ENCODE results near the gene EFHC1.
"Not testable (repeated sequence)": the region's sequence is repeated elsewhere in the genome, so short reads cannot be mapped to it uniquely, and the experiment has no call there.

Gene EFHC1

GRCh38 chr6:52454556-52454955 is 34.4 kb downstream of the EFHC1 start:
- DNase-seq = no peak

DNA sequence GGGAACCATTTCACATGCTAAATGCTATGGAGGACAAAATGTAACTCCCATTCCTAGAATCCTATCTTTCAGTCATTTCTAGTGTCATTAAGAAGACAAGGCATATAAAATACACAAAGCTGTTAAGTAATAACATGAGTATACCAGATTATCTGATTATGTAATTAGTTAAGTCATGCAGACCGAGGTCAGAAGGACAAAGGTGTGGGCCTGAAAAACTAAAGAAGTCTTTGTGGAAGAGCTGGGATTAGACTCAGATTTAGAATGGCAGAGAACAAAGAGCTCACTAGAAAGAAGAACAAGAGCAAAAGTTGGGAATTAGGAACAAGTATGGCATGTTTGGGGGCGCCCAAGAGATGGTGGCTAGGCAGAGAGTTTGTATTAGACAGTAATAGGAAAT is 37.0 kb downstream of the EFHC1 start:
- no peak for DNase-seq

DNA sequence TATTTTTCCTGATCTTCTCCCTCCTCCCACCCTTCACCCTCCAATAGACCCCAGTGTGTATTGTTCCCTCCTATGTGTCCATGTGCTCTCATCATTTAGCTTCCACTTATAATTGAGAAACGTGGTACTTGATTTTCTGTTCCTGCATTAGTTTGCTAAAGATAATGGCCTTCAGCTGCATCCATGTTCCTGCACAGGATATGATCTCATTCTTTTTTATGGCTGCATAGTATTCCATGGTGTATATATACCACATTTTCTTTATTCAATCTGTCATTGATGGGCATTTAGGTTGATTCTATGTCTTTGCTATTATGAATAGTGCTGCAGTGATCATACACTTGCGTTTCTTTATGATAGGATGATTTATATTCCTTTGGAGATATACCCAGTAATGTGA is 41.1 kb downstream of the EFHC1 start:
- not testable (repeated sequence) for DNase-seq

DNA sequence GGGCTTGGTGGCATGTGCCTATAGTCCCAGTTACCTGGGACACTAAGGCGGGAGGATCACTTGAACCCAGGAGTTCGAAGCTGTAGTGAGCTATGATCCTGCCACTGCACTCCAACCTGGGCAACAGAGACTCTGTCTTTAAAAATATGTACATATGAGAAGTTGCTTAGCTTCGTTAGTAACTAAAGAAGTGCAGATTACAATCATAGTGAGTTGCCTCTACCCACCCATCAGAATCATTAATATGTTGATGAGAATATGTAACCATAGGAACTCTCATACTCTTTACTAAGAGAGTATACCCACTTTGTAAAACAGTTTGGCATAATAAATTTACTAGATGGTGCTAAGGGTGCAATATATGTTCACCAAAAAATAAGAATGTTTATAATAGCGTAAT is 54.0 kb downstream of the EFHC1 start:
- DNase-seq = no peak

DNA sequence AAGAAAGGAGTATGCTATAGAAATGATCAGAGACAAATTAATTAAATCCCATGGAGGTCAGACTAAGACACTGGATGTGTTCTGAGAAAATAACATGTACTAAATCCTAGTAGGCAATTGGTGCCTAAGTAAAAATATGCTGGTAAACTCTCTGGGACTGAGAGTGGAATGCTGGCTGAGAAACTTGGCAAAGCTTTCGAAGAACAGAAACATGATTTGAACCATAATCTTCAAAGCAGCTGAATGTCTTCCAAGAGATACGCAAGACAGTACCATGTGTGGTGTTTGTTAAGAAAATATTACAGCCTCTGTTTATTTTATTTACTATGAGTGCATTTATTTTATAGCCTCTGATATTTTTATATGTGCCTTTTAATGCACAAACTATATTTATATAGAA is 55.2 kb downstream of the EFHC1 start:
- DNase-seq = no peak

GRCh38 chr6:52482903-52483670 is 62.9 kb downstream of the EFHC1 start:
- DNase-seq = no peak

DNA sequence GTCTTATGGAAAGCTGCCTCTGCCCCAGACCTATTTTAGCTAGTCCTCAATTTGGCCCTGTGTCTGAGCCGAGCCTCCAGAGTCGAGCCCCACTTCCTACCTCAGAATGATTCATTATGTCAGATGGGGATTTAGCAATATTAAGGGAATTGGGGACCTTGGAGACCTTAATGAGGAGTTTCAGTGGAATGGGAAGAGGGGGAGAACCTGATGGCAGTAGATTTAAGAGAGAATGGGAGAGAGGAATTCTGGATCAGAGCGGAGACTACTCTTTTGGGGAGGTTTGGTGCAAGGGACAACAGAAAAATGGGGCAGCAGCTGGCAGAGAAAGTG is 63.5 kb downstream of the EFHC1 start:
- no peak for DNase-seq

GRCh38 chr6:52489881-52490280 is 69.7 kb downstream of the EFHC1 start:
- DNase-seq = no peak

DNA sequence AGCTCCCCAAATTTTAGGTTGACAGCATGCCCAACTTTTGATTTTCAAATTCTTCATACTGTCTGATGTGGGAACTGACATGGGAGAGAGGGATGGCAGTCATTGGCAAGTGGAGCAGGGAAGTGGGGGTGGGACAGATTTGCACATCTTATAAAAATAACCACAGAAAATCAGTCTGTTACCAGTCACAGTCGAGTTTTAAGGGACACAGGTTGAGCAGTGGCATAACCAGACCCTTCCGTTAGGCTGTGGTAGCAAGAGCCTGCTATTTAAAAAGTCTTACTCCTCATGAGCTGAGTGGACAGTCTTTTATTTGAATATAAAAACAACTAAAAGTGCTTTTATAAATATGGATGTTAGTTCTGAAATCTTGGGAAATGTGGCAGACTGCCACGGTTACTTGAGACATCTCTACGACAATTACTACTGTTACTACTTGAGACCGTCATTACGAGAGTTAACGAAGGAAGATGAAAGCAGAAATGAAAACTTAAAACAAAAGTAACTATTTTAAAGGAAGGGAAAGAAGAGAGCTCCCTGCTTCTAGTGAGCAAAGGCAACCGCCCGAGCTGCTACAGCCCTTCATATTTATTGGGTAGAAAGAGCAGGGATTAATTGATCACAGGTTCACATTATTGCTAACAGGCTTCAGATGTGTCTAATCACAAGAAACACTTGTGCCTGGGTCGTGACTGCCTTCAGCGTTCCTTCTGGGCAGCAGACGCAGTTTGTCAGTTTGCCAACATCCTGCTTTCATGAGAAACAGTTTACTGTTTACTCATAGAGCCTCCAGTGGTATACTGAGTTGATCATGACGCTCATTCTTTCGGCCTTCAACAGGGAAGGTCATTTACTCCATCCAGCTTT is 71.3 kb downstream of the EFHC1 start:
- DNase-seq = no peak

GRCh38 chr6:52493669-52494068 is 73.5 kb downstream of the EFHC1 start:
- no peak for DNase-seq

- no peak for DNase-seq
These were observed 74.3 kb downstream of the EFHC1 start for GRCh38 chr6:52494298-52495072.

GRCh38 chr6:52495922-52496321 is 75.8 kb downstream of the EFHC1 start:
- no peak for DNase-seq

DNA sequence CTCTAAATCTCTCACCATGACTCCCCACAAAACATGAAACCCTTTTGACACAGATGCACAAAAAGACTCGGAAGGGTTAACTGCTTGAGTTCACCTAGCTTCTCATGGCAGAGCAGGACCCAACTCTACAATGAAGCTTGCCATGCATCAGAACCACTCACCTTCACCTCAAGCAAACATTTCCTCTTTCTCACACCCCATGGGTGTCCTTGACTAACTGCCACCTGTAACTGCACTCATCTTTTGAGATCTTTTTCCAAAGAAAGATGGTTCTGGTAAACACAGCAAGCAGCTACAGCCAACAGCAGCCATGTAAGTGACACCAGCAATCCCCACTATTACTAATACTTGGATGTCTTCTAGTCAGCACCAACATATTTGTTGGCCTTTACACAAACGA is 76.5 kb downstream of the EFHC1 start:
- DNase-seq = no peak

DNA sequence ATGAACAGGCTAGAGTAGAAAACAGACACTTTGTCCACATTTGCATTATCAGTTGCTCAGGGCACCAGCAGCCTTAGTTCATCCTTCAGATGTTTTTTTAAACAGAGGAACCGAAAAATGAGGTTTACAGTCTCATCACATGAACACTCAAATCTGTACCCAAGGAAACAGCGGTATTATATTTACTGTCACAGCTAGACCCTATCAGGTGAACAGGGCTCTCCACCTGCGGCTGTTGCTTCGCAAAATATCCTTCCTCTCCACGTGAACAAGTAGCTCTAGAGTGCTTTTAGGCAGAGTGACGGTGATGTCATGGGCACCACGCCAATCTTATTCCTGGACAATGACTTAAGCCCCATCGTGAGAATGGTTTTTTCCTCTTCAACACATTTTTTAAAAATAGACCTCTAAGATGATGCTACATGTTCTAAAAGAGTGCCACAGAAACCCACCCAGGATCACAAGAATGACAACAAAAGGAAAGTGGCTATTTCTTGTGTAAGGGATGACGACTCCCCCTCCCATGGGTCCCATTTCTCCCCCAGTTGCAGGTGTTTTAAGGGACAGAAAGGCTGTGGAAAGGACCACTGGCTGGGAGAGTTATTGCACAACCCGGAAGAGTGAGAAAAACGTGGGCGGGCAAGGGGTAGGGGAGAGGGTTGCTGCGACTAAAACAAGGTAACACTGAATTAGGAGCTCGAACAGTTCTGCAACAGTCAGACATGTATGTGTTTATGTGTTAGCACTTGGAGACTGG is 77.7 kb downstream of the EFHC1 start:
- DNase-seq = peak; percentile 51

GRCh38 chr6:52498538-52499017 is 78.4 kb downstream of the EFHC1 start:
- no peak for DNase-seq

DNA sequence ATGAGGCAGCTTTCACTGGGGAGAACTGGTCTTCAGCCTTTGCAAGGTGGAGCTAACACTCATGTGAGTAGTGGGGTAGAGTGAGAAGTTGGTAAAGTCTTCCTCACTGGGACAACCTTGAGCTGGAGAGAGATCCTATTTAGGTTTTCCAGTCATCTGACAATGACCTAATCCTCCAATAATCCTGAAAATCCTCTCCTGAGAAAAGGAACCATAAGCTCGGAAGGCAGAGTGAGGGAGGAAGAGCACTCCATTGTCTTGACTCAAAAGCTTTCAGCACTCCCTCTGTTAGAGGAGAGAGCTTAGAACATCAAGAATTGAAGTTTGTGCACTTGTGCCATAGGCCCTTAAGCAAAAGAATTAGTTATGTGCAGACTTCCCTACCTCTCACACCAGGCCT is 78.9 kb downstream of the EFHC1 start:
- no peak for DNase-seq

DNA sequence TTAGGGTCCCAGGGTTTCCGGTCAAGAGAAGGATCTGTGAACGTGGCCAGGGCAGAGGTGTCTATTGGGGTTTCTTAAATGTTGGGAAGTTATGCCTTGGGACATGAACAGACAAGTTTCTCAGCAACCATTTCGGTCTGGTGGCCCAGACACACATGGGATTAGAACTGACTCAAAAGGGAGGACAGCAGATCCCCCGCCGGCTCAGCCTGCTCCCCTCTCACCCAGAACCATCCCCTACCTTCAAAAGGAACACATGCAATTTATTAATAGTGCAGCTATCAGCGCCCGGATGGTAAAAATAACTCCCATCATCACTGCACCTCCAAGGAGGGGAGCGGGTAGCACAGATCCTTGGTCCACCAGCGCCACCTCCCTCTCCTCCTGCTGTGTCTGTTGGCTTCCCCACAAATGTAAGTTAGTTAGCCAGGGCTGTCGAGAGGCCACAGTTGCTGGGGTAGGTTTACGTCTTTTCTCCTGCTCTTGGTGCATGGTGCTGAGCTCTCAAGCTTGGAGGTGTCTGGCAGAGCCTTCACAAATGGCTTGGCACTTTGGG is 79.6 kb downstream of the EFHC1 start:
- no peak for DNase-seq

DNA sequence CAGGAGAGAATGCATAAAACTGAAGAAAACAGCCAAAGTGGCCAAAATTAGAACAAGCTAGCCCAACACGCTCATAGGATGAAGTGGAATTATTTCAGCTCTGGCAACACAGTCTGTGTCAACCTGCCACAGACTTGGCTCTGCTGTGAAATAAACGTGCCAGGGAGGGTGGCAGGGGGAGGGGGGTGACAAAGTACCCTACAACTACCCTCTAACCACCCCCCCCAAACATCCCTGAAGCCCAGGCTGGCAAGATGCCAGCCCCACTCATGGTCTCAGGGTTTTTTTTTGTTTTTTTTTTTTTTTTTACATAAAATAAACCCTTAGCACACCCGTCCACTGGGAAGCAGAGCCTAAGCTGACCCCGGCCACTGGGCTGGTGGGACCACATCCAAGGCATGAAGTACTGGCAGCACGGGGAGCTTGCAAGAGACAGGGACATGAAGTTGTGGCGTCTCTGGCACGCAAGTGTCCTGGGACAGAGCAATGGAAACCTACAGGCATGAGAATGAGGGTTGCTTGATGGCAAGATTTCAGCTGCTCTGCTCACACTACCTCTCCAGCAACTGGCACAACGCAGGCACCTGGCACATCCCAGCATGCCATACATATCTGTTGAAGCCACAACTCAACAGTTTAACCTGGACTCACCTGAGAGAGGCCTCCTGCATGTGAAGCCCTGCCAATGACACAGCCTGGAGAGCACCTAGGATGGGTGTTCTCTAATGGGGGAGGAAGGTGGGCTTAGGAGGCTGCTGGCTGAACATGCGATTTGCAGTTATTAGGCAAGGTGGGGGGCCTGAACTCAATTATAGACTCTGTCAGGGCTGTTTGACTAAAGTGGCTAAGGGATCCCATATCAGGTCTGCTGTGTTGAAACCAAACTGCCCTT is 80.3 kb downstream of the EFHC1 start:
- no peak for DNase-seq

DNA sequence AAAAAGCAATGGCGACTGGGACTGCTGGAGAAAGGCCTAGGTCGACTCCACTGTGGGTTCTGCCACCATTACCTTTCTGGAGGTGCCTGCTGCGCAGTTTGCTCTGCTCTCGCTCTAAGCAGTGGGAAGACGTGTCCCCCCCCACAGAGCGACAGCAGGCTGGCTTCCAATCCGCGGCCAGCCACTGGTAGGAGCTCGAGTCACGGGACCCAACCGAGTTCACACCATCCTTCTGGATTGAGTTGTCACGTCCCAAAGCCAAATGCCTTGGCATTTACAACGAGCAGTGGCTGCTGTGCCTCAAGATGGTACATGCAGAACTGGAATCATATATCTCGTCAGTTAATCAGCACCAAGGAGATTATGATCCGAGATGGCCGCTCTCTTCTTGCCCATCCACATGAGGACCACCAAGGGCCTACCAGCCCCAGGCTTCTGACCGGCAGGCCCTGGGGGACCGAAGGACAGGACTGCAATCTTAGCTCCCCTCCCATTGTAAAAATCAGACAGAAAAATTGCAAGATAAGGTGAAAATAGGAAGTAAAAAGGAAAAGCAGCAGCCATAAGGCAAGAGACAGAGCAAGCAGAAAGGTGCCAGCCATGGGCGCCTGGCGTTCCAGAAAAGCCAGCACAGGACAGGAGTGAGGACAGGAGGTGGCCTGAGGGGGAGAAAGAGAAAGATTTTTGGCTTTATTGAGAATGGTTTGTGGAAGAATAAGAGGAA is 82.3 kb downstream of the EFHC1 start:
- no peak for DNase-seq

DNA sequence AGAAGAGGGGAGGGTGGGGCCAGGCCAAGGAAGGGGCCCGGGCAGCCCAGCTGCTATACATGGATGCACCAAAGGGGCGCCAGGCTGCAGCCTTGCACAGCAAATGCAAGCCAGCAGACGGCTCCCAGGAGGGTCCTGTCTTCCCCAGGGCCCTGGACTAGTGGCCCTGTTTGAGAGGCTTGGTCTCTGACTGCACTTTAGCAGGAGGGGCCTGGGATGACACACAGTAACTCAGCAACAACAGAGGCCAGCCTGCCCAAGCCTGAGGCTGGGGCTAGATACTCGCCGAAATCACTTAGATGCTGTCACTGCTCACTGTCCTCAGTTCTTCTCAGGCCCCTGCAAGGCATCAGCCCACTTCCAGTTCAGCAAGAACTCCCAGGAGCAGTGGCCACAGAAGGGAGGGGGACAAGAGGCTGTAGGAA is 83.2 kb downstream of the EFHC1 start:
- peak; percentile 7 for DNase-seq
